SK-N-SH treated with all-trans-retinoic acid at 6 μM for 48 hours (cell line): Measurements from ENCODE around the gene GAA.

Experiments
- ATAC-seq: fragments of 200-7000 bp; cut with Tn5 transposase; 3 replicates; pipeline ENCODE4 v1.9.1; 2020; ENCODE audit warnings: mild to moderate bottlenecking, moderate library complexity
- ARNTL ChIP-seq: fragments of 450-650 bp; formaldehyde crosslinking; IDR thresholded peaks from 2 replicates; pipeline ENCODE4 v1.5.0; 2020; ENCODE audit warnings: low read depth, mild to moderate bottlenecking, moderate library complexity, borderline replicate concordance
- BACH2 ChIP-seq: fragments of 250-450 bp; sonication (Bioruptor Pico); IDR thresholded peaks from 2 replicates; pipeline ENCODE4 v1.9.0; 2021; ENCODE audit warnings: mild to moderate bottlenecking, borderline replicate concordance
- CSDC2 ChIP-seq: fragments of 250-450 bp; sonication (Bioruptor Pico); IDR thresholded peaks from 2 replicates; pipeline ENCODE4 v1.5.0; 2020; ENCODE audit warnings: mild to moderate bottlenecking, moderate library complexity
- ESRRG ChIP-seq: fragments of 250-450 bp; sonication (Bioruptor Pico); IDR thresholded peaks from 2 replicates; pipeline ENCODE4 v1.6.1; 2021; ENCODE audit warnings: mild to moderate bottlenecking
- GLIS3 ChIP-seq: fragments of 250-450 bp; sonication (Bioruptor Pico); IDR thresholded peaks from 2 replicates; pipeline ENCODE4 v1.5.0; 2020; ENCODE audit warnings: mild to moderate bottlenecking, moderate library complexity
- ISL1 ChIP-seq: fragments of 250-450 bp; sonication (Bioruptor Pico); IDR thresholded peaks from 2 replicates; pipeline ENCODE4 v2.1.2; 2022; ENCODE audit warnings: mild to moderate bottlenecking, moderate library complexity
- PPARA ChIP-seq: fragments of 250-450 bp; sonication (Bioruptor Pico); IDR thresholded peaks from 2 replicates; pipeline ENCODE4 v1.5.0; 2020; ENCODE audit warnings: mild to moderate bottlenecking, borderline replicate concordance
- SNAI2 ChIP-seq: fragments of 250-450 bp; sonication (Bioruptor Pico); IDR thresholded peaks from 2 replicates; pipeline ENCODE4 v1.5.0; 2020; ENCODE audit warnings: mild to moderate bottlenecking, moderate library complexity
- TCF4 ChIP-seq: fragments of 250-450 bp; sonication (Bioruptor Pico); IDR thresholded peaks from 2 replicates; pipeline ENCODE4 v1.8.0; 2021; ENCODE audit warnings: mild to moderate bottlenecking, moderate library complexity, borderline replicate concordance
- ZC3H10 ChIP-seq: fragments of 250-450 bp; sonication (Bioruptor Pico); IDR thresholded peaks from 2 replicates; pipeline ENCODE4 v1.5.1; 2021; ENCODE audit warnings: mild to moderate bottlenecking, moderate library complexity
- ZFP3 ChIP-seq: fragments of 250-450 bp; sonication (Bioruptor Pico); IDR thresholded peaks from 2 replicates; pipeline ENCODE4 v1.5.0; 2020; ENCODE audit warnings: mild to moderate bottlenecking, moderate library complexity
- ZFP30 ChIP-seq: fragments of 450-650 bp; formaldehyde crosslinking; IDR thresholded peaks from 2 replicates; pipeline ENCODE4 v1.5.0; 2022; ENCODE audit warnings: mild to moderate bottlenecking, moderate library complexity
- ZNF565 ChIP-seq: fragments of 450-650 bp; formaldehyde crosslinking; conservative IDR thresholded peaks from 2 replicates; pipeline ENCODE4 v1.5.0; 2020; ENCODE audit warnings: low read depth, mild to moderate bottlenecking, moderate library complexity
- ZNF70 ChIP-seq: fragments of 450-650 bp; formaldehyde crosslinking; IDR thresholded peaks from 2 replicates; pipeline ENCODE4 v1.5.0; 2020; ENCODE audit warnings: mild to moderate bottlenecking, moderate library complexity
- ZNF8 ChIP-seq: fragments of 450-650 bp; formaldehyde crosslinking; IDR thresholded peaks from 2 replicates; pipeline ENCODE4 v1.5.0; 2020; ENCODE audit warnings: mild to moderate bottlenecking, moderate library complexity
- TF ChIP-seq, protein P1 (sequence below): fragments of 250-450 bp; sonication (Bioruptor Pico); IDR thresholded peaks from 2 replicates; pipeline ENCODE4 v1.5.1; 2021; ENCODE audit warnings: mild to moderate bottlenecking, moderate library complexity
- TF ChIP-seq, protein P2 (sequence below): fragments of 250-450 bp; sonication (Bioruptor Pico); IDR thresholded peaks from 2 replicates; pipeline ENCODE4 v1.5.0; 2020; ENCODE audit warnings: mild to moderate bottlenecking, moderate library complexity
- TF ChIP-seq, protein P3 (sequence below): fragments of 250-450 bp; sonication (Bioruptor Pico); IDR thresholded peaks from 2 replicates; pipeline ENCODE4 v1.5.1; 2020; ENCODE audit warnings: low read depth, mild to moderate bottlenecking, moderate library complexity
- TF ChIP-seq, protein P4 (sequence below): fragments of 250-450 bp; sonication (Bioruptor Pico); IDR thresholded peaks from 2 replicates; pipeline ENCODE4 v1.8.0; 2021; ENCODE audit warnings: low read depth, mild to moderate bottlenecking, moderate library complexity, borderline replicate concordance

GAA gene

DNA sequence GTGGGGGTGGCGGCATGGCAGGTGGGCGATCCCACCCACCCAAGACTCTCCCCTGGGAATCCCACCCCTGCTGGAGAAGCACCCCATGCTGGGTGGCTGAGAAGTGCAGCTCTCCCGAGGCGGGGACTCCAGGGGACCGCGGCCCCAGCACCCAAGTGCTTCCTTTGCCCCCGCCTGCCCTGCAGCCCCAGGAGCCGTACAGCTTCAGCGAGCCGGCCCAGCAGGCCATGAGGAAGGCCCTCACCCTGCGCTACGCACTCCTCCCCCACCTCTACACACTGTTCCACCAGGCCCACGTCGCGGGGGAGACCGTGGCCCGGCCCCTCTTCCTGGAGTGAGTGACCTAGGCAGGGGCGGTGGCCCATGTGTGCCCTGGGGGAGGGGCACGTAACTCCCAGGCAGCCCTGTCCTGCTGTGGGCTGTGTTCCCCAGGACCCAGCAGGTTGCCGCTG is 11.7 kb downstream of the GAA start:
- TF ChIP-seq SNAI2, result no peak
- TF ChIP-seq, protein P1, sequence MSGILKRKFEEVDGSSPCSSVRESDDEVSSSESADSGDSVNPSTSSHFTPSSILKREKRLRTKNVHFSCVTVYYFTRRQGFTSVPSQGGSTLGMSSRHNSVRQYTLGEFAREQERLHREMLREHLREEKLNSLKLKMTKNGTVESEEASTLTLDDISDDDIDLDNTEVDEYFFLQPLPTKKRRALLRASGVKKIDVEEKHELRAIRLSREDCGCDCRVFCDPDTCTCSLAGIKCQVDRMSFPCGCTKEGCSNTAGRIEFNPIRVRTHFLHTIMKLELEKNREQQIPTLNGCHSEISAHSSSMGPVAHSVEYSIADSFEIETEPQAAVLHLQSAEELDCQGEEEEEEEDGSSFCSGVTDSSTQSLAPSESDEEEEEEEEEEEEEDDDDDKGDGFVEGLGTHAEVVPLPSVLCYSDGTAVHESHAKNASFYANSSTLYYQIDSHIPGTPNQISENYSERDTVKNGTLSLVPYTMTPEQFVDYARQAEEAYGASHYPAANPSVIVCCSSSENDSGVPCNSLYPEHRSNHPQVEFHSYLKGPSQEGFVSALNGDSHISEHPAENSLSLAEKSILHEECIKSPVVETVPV (CRISPR knock-in tag), result no peak
- TF ChIP-seq ZFP30, result no peak
- TF ChIP-seq BACH2 (CRISPR knock-in tag), result no peak
- TF ChIP-seq GLIS3 (CRISPR knock-in tag), result no peak
- no peak for TF ChIP-seq ARNTL (CRISPR knock-in tag)
- TF ChIP-seq, all 23 proteins: peak for 0
- no peak for ATAC-seq

DNA sequence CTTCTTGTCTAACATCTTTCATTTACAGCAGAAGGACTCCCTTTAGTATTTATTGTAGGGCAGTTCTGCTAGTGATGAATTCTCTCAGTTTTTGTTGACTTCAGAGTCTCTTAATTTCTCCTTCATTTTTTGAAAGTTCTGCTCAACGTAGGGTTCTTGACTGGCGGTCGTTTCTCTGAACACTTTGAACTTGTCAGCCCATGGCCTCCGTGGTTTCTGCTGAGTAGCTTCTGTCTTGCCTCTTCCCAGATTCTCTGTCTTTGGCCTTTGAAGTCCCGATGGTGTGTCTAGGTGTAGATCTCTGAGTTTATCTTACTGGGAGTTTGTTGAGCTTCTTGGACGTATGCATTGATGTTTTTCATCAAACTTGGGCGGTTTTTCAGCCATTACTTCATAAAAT is 13.4 kb downstream of the GAA start:
- TF ChIP-seq PPARA, result no peak
- no peak for TF ChIP-seq ZNF565 (CRISPR knock-in tag)
- TF ChIP-seq, protein P1 (CRISPR knock-in tag), result no peak
- TF ChIP-seq, protein P2, sequence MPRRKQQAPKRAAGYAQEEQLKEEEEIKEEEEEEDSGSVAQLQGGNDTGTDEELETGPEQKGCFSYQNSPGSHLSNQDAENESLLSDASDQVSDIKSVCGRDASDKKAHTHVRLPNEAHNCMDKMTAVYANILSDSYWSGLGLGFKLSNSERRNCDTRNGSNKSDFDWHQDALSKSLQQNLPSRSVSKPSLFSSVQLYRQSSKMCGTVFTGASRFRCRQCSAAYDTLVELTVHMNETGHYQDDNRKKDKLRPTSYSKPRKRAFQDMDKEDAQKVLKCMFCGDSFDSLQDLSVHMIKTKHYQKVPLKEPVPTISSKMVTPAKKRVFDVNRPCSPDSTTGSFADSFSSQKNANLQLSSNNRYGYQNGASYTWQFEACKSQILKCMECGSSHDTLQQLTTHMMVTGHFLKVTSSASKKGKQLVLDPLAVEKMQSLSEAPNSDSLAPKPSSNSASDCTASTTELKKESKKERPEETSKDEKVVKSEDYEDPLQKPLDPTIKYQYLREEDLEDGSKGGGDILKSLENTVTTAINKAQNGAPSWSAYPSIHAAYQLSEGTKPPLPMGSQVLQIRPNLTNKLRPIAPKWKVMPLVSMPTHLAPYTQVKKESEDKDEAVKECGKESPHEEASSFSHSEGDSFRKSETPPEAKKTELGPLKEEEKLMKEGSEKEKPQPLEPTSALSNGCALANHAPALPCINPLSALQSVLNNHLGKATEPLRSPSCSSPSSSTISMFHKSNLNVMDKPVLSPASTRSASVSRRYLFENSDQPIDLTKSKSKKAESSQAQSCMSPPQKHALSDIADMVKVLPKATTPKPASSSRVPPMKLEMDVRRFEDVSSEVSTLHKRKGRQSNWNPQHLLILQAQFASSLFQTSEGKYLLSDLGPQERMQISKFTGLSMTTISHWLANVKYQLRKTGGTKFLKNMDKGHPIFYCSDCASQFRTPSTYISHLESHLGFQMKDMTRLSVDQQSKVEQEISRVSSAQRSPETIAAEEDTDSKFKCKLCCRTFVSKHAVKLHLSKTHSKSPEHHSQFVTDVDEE (CRISPR knock-in tag), result no peak
- no peak for TF ChIP-seq ESRRG (CRISPR knock-in tag)
- ATAC-seq, result no peak

DNA sequence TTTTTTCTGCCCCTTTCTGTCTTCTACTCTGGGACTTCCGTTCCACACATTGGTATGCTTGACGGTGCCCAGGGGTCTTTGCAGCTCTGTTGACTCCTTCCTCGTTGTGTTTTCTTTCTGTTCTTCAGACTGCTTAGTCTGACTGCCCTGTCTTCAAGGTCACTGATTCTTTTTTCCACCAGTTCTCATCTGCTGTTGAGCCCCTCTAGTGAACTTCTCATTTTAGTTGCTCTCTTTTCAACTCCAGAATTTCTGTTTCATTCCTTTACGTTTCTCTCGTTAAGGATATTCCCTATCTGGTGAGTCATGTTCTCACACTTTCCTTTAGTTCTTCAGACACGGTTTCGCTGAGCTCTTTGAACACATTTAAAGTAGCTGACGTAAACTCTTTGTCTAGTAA is 13.8 kb downstream of the GAA start:
- ATAC-seq, result no peak

More for the DNA sequence above, 13.8 kb downstream of the GAA start:
- no peak for TF ChIP-seq ZFP3 (CRISPR knock-in tag)
- no peak for TF ChIP-seq PPARA
- no peak for TF ChIP-seq ZC3H10
- TF ChIP-seq CSDC2 (CRISPR knock-in tag), result no peak
- no peak for TF ChIP-seq SNAI2
- no peak for TF ChIP-seq ZNF8 (CRISPR knock-in tag)
- TF ChIP-seq ESRRG (CRISPR knock-in tag), result no peak
- TF ChIP-seq, protein P3, sequence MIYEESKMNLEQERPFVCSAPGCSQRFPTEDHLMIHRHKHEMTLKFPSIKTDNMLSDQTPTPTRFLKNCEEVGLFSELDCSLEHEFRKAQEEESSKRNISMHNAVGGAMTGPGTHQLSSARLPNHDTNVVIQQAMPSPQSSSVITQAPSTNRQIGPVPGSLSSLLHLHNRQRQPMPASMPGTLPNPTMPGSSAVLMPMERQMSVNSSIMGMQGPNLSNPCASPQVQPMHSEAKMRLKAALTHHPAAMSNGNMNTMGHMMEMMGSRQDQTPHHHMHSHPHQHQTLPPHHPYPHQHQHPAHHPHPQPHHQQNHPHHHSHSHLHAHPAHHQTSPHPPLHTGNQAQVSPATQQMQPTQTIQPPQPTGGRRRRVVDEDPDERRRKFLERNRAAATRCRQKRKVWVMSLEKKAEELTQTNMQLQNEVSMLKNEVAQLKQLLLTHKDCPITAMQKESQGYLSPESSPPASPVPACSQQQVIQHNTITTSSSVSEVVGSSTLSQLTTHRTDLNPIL (CRISPR knock-in tag), result no peak
- TF ChIP-seq, protein P2 (CRISPR knock-in tag), result no peak
- TF ChIP-seq ZNF70 (CRISPR knock-in tag), result no peak
- TF ChIP-seq, protein P4, sequence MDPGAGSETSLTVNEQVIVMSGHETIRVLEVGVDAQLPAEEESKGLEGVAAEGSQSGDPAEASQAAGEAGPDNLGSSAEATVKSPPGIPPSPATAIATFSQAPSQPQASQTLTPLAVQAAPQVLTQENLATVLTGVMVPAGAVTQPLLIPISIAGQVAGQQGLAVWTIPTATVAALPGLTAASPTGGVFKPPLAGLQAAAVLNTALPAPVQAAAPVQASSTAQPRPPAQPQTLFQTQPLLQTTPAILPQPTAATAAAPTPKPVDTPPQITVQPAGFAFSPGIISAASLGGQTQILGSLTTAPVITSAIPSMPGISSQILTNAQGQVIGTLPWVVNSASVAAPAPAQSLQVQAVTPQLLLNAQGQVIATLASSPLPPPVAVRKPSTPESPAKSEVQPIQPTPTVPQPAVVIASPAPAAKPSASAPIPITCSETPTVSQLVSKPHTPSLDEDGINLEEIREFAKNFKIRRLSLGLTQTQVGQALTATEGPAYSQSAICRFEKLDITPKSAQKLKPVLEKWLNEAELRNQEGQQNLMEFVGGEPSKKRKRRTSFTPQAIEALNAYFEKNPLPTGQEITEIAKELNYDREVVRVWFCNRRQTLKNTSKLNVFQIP (CRISPR knock-in tag), result no peak
- no peak for TF ChIP-seq ZNF565 (CRISPR knock-in tag)
- no peak for TF ChIP-seq ARNTL (CRISPR knock-in tag)
- no peak for TF ChIP-seq ISL1 (CRISPR knock-in tag)
- TF ChIP-seq GLIS3 (CRISPR knock-in tag), result no peak
- no peak for TF ChIP-seq TCF4 (CRISPR knock-in tag)
- TF ChIP-seq ZFP30, result no peak
